CD4-positive, CD25-positive, alpha-beta regulatory T cell (primary cell): ENCODE measurements around the gene NTRK2. TPM values are rescaled to one million over a fixed set of nuclear protein-coding genes. Genes with fewer than 3 reads are reported as not detected.
A peak's percentile ranks its signal among the peaks of the same experiment; 100 is the strongest.

Experiments
- ATAC-seq, 2 donors: fragments of 150-1000 bp; cut with Tn5 transposase; one replicate each; pipeline ENCODE4 v1.10.0; 2021; ENCODE audit warnings: low read depth in 2 of 2, moderate number of reproducible peaks in 2 of 2, moderate library complexity in 1 of 2
- DNase-seq, 3 donors: peaks; one replicate each; pipeline versions ENCODE4 v3.0.0 to v3.0.0-alpha.2; 2012 to 2022; ENCODE audit warnings: mixed read lengths in 1 of 3
- H3K27ac ChIP-seq: one replicate; pipeline ENCODE4 v1.7.0; 2013; ENCODE audit warnings: mild to moderate bottlenecking, low read length; ENCODE audit not compliant: insufficient read depth, poor library complexity, severe bottlenecking
- H3K27me3 ChIP-seq: one replicate; pipeline ENCODE4 v1.7.0; 2013; ENCODE audit warnings: low read length; ENCODE audit not compliant: control insufficient read depth, insufficient read depth
- H3K36me3 ChIP-seq: one replicate; pipeline ENCODE4 v1.7.0; 2013; ENCODE audit warnings: mild to moderate bottlenecking, low read length, moderate library complexity; ENCODE audit not compliant: control insufficient read depth, insufficient read depth
- H3K4me1 ChIP-seq: 2 replicates; pipeline ENCODE4 v1.7.0; 2013; ENCODE audit warnings: mild to moderate bottlenecking, low read length; ENCODE audit not compliant: insufficient read depth, control insufficient read depth, poor library complexity, severe bottlenecking
- H3K4me3 ChIP-seq: one replicate; pipeline ENCODE4 v1.7.0; 2013; ENCODE audit warnings: low read depth, mild to moderate bottlenecking, low read length, moderate library complexity
- H3K9me3 ChIP-seq, 2 experiments: 1 replicate in 1 of 2; 2 replicates in 1 of 2; pipeline ENCODE4 v1.7.0; 2013; ENCODE audit warnings: low read length in 2 of 2, mild to moderate bottlenecking in 1 of 2, moderate library complexity in 1 of 2; ENCODE audit not compliant: control insufficient read depth in 2 of 2
- H3K27ac Mint-ChIP-seq, 3 donors: one replicate each; pipeline ENCODE4 v1.8.0; 2020 to 2022; ENCODE audit warnings: mild to moderate bottlenecking in 3 of 3, mixed read lengths in 3 of 3, moderate library complexity in 2 of 3
- H3K27me3 Mint-ChIP-seq: one replicate; pipeline ENCODE4 v1.8.0; 2022; ENCODE audit warnings: mild to moderate bottlenecking, mixed read lengths
- H3K36me3 Mint-ChIP-seq: one replicate; pipeline ENCODE4 v1.8.0; 2020; ENCODE audit warnings: mixed read lengths
- H3K4me1 Mint-ChIP-seq, 4 donors: one replicate each; pipeline ENCODE4 v1.8.0; 2020 to 2022; ENCODE audit warnings: mixed read lengths in 4 of 4, mild to moderate bottlenecking in 1 of 4
- H3K4me3 Mint-ChIP-seq, 4 donors: one replicate each; pipeline ENCODE4 v1.8.0; 2020 to 2022; ENCODE audit warnings: mild to moderate bottlenecking in 4 of 4, mixed read lengths in 4 of 4, moderate library complexity in 3 of 4
- H3K9me3 Mint-ChIP-seq, 7 donors: one replicate each; pipeline ENCODE4 v1.8.0; 2020 to 2022; ENCODE audit warnings: mixed read lengths in 7 of 7, mild to moderate bottlenecking in 3 of 7, moderate library complexity in 2 of 7
- polyA plus RNA-seq, 4 donors: library from polyadenylated mRNA; unstranded; fragments of 300-500 nt; fragmentation: Illumina TruSeq; gene quantifications; one replicate each; pipeline ENCODE4 v1.2.3, GENCODE V29; 2021
- total RNA-seq: library from RNA; stranded (reverse); gene quantifications from one replicate; pipeline ENCODE4 v1.2.3, GENCODE V29; 2022

The NTRK2 gene
- total and polyA plus RNA-seq, 5 donors from 2014 or later, result 0.02 to 0.12 TPM; not detected in 3

DNA sequence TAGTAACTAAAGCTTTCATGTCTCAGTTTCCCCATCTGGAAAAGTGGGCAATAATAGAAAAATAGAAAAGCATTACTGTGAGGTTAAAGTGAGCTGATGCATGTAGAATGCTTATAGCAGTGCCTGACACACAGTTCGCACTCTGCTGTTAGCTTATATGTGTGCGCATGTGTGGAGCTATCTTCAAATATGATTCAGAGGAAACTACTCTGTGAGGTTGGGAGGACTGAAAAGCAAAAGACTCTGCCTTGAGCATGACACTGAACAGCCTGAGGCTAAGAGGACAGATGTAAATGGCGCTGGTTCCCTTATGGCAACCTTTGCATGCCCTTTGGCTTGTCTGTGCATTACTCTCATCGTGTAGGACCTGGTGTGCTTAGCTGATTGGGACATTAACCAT, 19.4 kb downstream of the NTRK2 start:
- no peaks in the 10 kb centered on the region for H3K36me3 ChIP-seq
- no peak for ATAC-seq
- no peak overlapping the region for H3K4me3 ChIP-seq
- Mint-ChIP-seq H3K36me3 (no peaks in the 10 kb centered on the region), H3K4me1 (no peaks in the 10 kb centered on the region), H3K9me3 (no peaks in the 10 kb centered on the region), H3K4me3 (no peak overlapping the region), H3K27me3 (peaks cover 7% of the 10 kb centered on the region), H3K27ac (no peak overlapping the region)
- no peak overlapping the region for H3K27ac ChIP-seq
- H3K27me3 ChIP-seq, result peaks cover 2% of the 10 kb centered on the region
- no peaks in the 10 kb centered on the region for H3K4me1 ChIP-seq
- DNase-seq, result no peak
- no peaks in the 10 kb centered on the region for H3K9me3 ChIP-seq

GRCh38 chr9:84691634-84692033, 22.1 kb downstream of the NTRK2 start:
- H3K27ac Mint-ChIP-seq, result no peak overlapping the region
- ATAC-seq, result no peak

DNA sequence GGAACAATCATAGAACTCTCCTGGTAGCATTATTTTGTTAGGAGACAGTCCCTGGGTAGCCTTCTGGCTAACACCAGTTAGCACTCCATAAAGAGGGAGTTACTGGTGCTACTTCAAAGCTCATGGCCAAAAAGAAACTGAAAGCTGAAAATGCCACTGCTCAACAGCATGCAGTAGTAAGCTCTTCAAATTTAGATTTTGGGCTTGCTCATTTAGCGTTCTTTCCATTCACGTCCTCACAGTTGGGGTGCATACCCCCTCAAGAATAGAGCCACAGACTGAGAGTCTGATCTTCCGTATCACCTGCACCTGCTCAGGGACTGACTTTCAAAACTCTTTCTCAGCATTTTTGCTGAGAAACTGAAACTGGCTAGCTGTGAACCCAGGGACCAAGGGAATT, 24.7 kb downstream of the NTRK2 start:
- Histone ChIP-seq H3K36me3 (no peaks in the 10 kb centered on the region), H3K9me3 (no peaks in the 10 kb centered on the region), H3K4me3 (peak overlapping the region; percentile 13), H3K27me3 (no peaks in the 10 kb centered on the region), H3K27ac (no peak overlapping the region), H3K4me1 (no peaks in the 10 kb centered on the region)
- Mint-ChIP-seq H3K27me3 (no peaks in the 10 kb centered on the region), H3K36me3 (no peaks in the 10 kb centered on the region), H3K9me3 (peaks cover 0 to 1% (median 0%) of the 10 kb centered on the region in 7 donors), H3K4me1 (no peaks in the 10 kb centered on the region), H3K4me3 (peak overlapping the region in 1 of 4 donors; percentile 4), H3K27ac (no peak overlapping the region)
- no peak for DNase-seq
- ATAC-seq, result no peak

More at GRCh38 chr9:84691634-84692033, 22.1 kb downstream of the NTRK2 start:
- no peak for DNase-seq
- H3K9me3 Mint-ChIP-seq, result peaks cover 0 to 1% (median 0%) of the 10 kb centered on the region in 7 donors
- H3K27me3 ChIP-seq, result no peaks in the 10 kb centered on the region
- H3K4me1 ChIP-seq, result no peaks in the 10 kb centered on the region
- no peaks in the 10 kb centered on the region for H3K9me3 ChIP-seq
- no peaks in the 10 kb centered on the region for H3K27me3 Mint-ChIP-seq
- H3K36me3 ChIP-seq, result no peaks in the 10 kb centered on the region
- H3K4me3 Mint-ChIP-seq, result no peak overlapping the region
- H3K4me3 ChIP-seq, result no peak overlapping the region
- H3K27ac ChIP-seq, result no peak overlapping the region
- no peaks in the 10 kb centered on the region for H3K36me3 Mint-ChIP-seq
- no peaks in the 10 kb centered on the region for H3K4me1 Mint-ChIP-seq

DNA sequence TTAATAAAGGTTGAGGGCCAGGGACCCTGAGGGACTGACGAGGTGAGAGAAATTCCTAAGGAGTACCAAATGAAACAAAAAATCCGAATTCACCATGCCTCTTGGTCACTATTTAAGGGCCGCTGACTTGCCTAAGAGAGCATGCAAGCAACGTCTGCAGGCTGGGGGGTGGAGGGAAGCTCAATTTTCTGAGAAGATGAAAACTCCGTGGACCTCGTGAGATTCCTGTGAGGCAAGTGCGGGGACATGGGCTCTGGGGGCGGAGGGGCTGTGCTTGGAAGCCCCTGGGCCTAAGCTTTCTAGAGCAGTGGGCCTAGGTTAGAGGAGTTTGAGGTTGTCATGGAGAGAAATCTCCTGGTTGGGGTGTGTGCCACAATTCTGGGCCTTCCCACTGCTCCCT, 27.5 kb downstream of the NTRK2 start:
- Mint-ChIP-seq H3K27ac (no peak overlapping the region), H3K4me1 (no peaks in the 10 kb centered on the region), H3K27me3 (no peaks in the 10 kb centered on the region), H3K4me3 (no peak overlapping the region), H3K36me3 (no peaks in the 10 kb centered on the region), H3K9me3 (peaks cover 0 to 1% (median 0%) of the 10 kb centered on the region in 7 donors)
- Histone ChIP-seq H3K4me3 (no peak overlapping the region), H3K36me3 (no peaks in the 10 kb centered on the region), H3K4me1 (no peaks in the 10 kb centered on the region), H3K27ac (no peak overlapping the region), H3K9me3 (no peaks in the 10 kb centered on the region), H3K27me3 (no peaks in the 10 kb centered on the region)
- ATAC-seq (no peak), DNase-seq (no peak)

DNA sequence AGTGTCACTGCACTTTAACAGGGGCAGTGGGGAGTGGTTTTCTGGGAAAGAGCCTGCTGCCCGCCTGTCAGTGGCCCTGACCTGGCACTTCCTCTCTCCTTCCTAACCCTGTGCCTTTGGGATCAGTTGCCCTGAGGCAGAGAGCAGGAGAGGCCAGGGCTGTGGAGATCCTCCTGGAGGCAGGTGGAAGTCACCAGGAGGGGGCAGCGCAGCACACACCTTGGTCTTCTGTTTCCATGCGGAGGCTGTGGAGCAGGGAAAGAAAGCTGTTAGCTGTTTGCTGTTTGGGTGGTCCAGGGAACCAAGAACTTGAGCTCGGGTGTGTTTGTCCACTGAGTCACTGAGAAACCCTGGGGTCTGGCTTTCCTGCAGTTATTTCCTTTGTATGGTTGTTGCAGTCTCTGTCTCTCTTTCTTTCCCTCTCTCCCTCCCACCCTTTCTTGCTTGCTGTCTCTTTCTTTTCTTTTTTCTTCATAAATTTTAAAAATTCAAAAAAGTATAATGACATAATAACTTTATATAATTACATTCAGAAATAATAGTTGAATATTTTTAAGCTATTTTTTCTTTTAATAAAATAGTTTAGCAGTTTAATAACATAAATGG, 28.1 kb downstream of the NTRK2 start:
- H3K36me3 Mint-ChIP-seq, result no peaks in the 10 kb centered on the region
- peak in 2 of 3 donors; percentile 4 to 24 for DNase-seq
- no peak for ATAC-seq
- H3K4me3 Mint-ChIP-seq, result no peak overlapping the region
- Histone ChIP-seq H3K27ac (no peak overlapping the region), H3K4me3 (no peak overlapping the region), H3K4me1 (no peaks in the 10 kb centered on the region), H3K27me3 (no peaks in the 10 kb centered on the region), H3K36me3 (no peaks in the 10 kb centered on the region), H3K9me3 (no peaks in the 10 kb centered on the region)
- H3K27ac Mint-ChIP-seq, result no peak overlapping the region
- no peaks in the 10 kb centered on the region for H3K4me1 Mint-ChIP-seq
- H3K9me3 Mint-ChIP-seq, result peaks cover 0 to 1% (median 0%) of the 10 kb centered on the region in 7 donors
- H3K27me3 Mint-ChIP-seq, result no peaks in the 10 kb centered on the region

GRCh38 chr9:84698323-84698722, 28.8 kb downstream of the NTRK2 start:
- no peak overlapping the region for H3K27ac Mint-ChIP-seq
- H3K4me1 Mint-ChIP-seq, result no peaks in the 10 kb centered on the region
- H3K9me3 ChIP-seq, result no peaks in the 10 kb centered on the region

GRCh38 chr9:84699984-84700383, 30.5 kb downstream of the NTRK2 start:
- Mint-ChIP-seq H3K4me1 (no peaks in the 10 kb centered on the region), H3K9me3 (no peaks in the 10 kb centered on the region), H3K36me3 (no peaks in the 10 kb centered on the region), H3K27ac (no peak overlapping the region), H3K4me3 (no peak overlapping the region), H3K27me3 (peaks cover 4% of the 10 kb centered on the region)
- no peaks in the 10 kb centered on the region for H3K27me3 ChIP-seq
- H3K4me1 ChIP-seq, result no peaks in the 10 kb centered on the region
- ATAC-seq, result no peak
- no peak overlapping the region for H3K27ac ChIP-seq
- H3K36me3 ChIP-seq, result no peaks in the 10 kb centered on the region
- DNase-seq, result no peak
- H3K4me3 ChIP-seq, result no peak overlapping the region
- H3K9me3 ChIP-seq, result no peaks in the 10 kb centered on the region

More at GRCh38 chr9:84698323-84698722, 28.8 kb downstream of the NTRK2 start:
- Mint-ChIP-seq H3K4me3 (no peak overlapping the region), H3K27me3 (no peaks in the 10 kb centered on the region), H3K9me3 (peaks cover 0 to 1% (median 0%) of the 10 kb centered on the region in 7 donors), H3K36me3 (no peaks in the 10 kb centered on the region)
- DNase-seq (no peak), ATAC-seq (no peak)
- Histone ChIP-seq H3K4me1 (no peaks in the 10 kb centered on the region), H3K27ac (no peak overlapping the region), H3K36me3 (no peaks in the 10 kb centered on the region), H3K27me3 (no peaks in the 10 kb centered on the region), H3K4me3 (no peak overlapping the region)

DNA sequence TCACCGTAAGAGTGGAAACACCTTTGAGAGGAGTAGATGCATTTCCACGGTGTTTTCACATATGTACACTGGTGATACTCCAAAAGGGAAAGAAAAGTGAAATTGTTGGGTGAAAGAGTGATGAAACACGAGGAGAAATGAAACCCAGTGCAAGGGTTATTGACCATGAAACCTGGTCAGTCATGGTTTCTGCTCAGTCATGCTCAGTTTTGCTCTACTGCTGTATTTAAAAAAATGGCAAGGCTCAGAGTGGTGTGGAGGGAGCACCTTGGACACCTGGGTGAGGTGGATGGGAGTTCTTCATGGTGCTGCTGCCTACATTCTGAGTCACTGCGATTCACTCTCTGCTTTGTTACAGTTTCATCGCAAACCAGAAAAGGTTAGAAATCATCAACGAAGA, 32.3 kb downstream of the NTRK2 start:
- Mint-ChIP-seq H3K27ac (no peak overlapping the region), H3K4me1 (no peaks in the 10 kb centered on the region)
- H3K4me3 ChIP-seq, result no peak overlapping the region

More for the DNA sequence above, 32.3 kb downstream of the NTRK2 start:
- ATAC-seq, result no peak
- Histone ChIP-seq H3K27me3 (no peaks in the 10 kb centered on the region), H3K4me1 (no peaks in the 10 kb centered on the region), H3K36me3 (no peaks in the 10 kb centered on the region), H3K27ac (no peak overlapping the region), H3K9me3 (no peaks in the 10 kb centered on the region)
- H3K36me3 Mint-ChIP-seq, result no peaks in the 10 kb centered on the region
- H3K4me3 Mint-ChIP-seq, result no peak overlapping the region
- no peak for DNase-seq
- H3K27me3 Mint-ChIP-seq, result peaks cover 4% of the 10 kb centered on the region
- H3K9me3 Mint-ChIP-seq, result peaks cover 0 to 1% (median 0%) of the 10 kb centered on the region in 7 donors
